ENCODE measurements around the gene PRM1. TPM values are rescaled to one million over a fixed set of nuclear protein-coding genes. Genes with fewer than 3 reads are reported as not detected.

The PRM1 gene
- total and polyA plus RNA-seq, 2 of the 8 experiments (the other 6 are each of a cell fraction or from before 2014, with no cell fraction given) = 0.54 to 0.82 TPM

GRCh38 chr16:11270602-11271162 lies 10.4 kb downstream of the PRM1 start:
- Histone ChIP-seq H3K9ac (replicated peaks in 1 of 4; ENCODE audit: extremely low read depth in 1 of 4, low read depth in 3 of 4, low read length in 3 of 4) (no peak overlapping the region), H3K79me1 (ENCODE audit: low read depth, low read length) (no peaks in the 10 kb centered on the region), H3K27ac (ENCODE audit: low read depth, low read length) (no peak overlapping the region), H3K79me2 (ENCODE audit: control insufficient read depth in 1 of 2, insufficient read depth in 2 of 2, low read length in 2 of 2) (no peaks in the 10 kb centered on the region), H3K4me3 (ENCODE audit: extremely low read depth in 1 of 4, insufficient read depth in 2 of 4, low read depth in 3 of 4, low read length in 4 of 4) (no peak overlapping the region), H4K91ac (replicated peaks; ENCODE audit: insufficient read length, low read length) (no peak overlapping the region), H3K18ac (ENCODE audit: extremely low read depth, low read length) (no peak overlapping the region), H3K4ac (replicated peaks; ENCODE audit: insufficient read length, low read depth, low read length) (no peak overlapping the region), H3K14ac (ENCODE audit: insufficient read length) (no peak overlapping the region), H2BK120ac (replicated peaks; ENCODE audit: low read depth, low read length) (no peak overlapping the region), H3K23me2 (ENCODE audit: low read depth, low read length) (no peaks in the 10 kb centered on the region; the same call in 1 of the 2 replicates), H3K9me3 (ENCODE audit: insufficient read depth in 2 of 2, low read depth in 1 of 2, low read length in 1 of 2) (no peaks in the 10 kb centered on the region), H4K20me1 (replicated peaks in 1 of 2; ENCODE audit: control insufficient read depth in 1 of 2, insufficient read depth in 2 of 2, low read length in 2 of 2) (no peaks in the 10 kb centered on the region), H3K27me3 (replicated peaks in 1 of 4; ENCODE audit: control insufficient read depth in 3 of 4, extremely low read depth in 1 of 4, insufficient read depth in 3 of 4, low read length in 3 of 4) (no peaks in the 10 kb centered on the region), H2AK5ac (ENCODE audit: low read depth, low read length) (no peak overlapping the region), H4K8ac (ENCODE audit: extremely low read depth, insufficient read depth, low read length) (no peak overlapping the region), H3K36me3 (ENCODE audit: control insufficient read depth in 2 of 4, insufficient read depth in 4 of 4, low read length in 3 of 4) (no peaks in the 10 kb centered on the region), H3K4me1 (replicated peaks in 1 of 4; ENCODE audit: control insufficient read depth in 3 of 4, insufficient read depth in 4 of 4, low read length in 3 of 4) (peaks cover 0 to 3% (median 0%) of the 10 kb centered on the region in 4 experiments; a peak in 2 of 7 replicates), H2BK15ac (ENCODE audit: low read length) (no peak overlapping the region), H2BK20ac (ENCODE audit: low read length) (no peak overlapping the region), H3K4me2 (ENCODE audit: insufficient read depth in 1 of 2, low read depth in 2 of 2, low read length in 2 of 2) (no peak overlapping the region), H3K23ac (ENCODE audit: insufficient read length) (no peak overlapping the region), H4K5ac (ENCODE audit: insufficient read length, low read depth, low read length) (no peak overlapping the region), H2AFZ (ENCODE audit: low read length) (no peak overlapping the region), H2BK5ac (ENCODE audit: low read depth, low read length) (no peak overlapping the region), H3K56ac (replicated peaks; ENCODE audit: insufficient read length, low read depth, low read length) (no peak overlapping the region), H2BK12ac (ENCODE audit: low read depth, low read length) (0 out of 2 replicates have a peak overlapping the region, but pooled peaks have one; percentile 23)
- no peak for DNase-seq (ENCODE audit: low read depth in 1 of 2, low spot score in 2 of 2)
- POLR2A ChIA-PET (ENCODE audit: partially characterized antibody) = interaction anchor here (0.6 to 0.7 kb wide), 2 partner anchors 50 to 54 kb away, joined by 3 read pairs; no protein-coding TSS in a partner anchor
- 87% methylated on average over 2 of the region's 2 CpGs; no CpG with 5 or more reads in 1 of the 2 experiments for WGBS, 2 experiments (ENCODE audit: extremely low coverage in 1 of 2, insufficient coverage in 1 of 2, insufficient read length in 1 of 2, insufficient replicate concordance in 2 of 2, low coverage in 1 of 2, low lambda C conversion rate in 2 of 2, missing lambda C conversion rate in 1 of 2)
- CTCF ChIA-PET (ENCODE audit: partially characterized antibody) = interaction anchor here (0.6 to 8.1 kb wide), 8 partner anchors 13 to 835 kb away, joined by 3 to 79 read pairs (median 3); partner anchors contain the start of gene SOCS1
- FAIRE-seq = no peak
- TF ChIP-seq CHD1 (IDR thresholded peaks at IDR 0.05; ENCODE audit: low read depth, low read length) (no peak), NRF1 (IDR thresholded peaks at IDR 0.05; ENCODE audit: low read depth, low read length) (no peak), CREB1 (IDR thresholded peaks at IDR 0.05) (no peak), SRF (IDR thresholded peaks at IDR 0.05; ENCODE audit: low read depth, low read length) (no peak), TAF1 (IDR thresholded peaks at IDR 0.05; ENCODE audit: low read depth, low read length) (no peak), ASH2L (IDR thresholded peaks at IDR 0.05; ENCODE audit: low read length) (no peak), RAD21 (IDR thresholded peaks at IDR 0.05 in 1 of 2, conservative IDR thresholded peaks at IDR 0.05 in 1 of 2; ENCODE audit: low read depth in 2 of 2, low read length in 2 of 2) (no peak), SP4 (IDR thresholded peaks at IDR 0.05; ENCODE audit: low read length) (no peak), BACH1 (IDR thresholded peaks at IDR 0.05; ENCODE audit: low read length) (no peak), POU5F1 (IDR thresholded peaks at IDR 0.05; ENCODE audit: low read depth, low read length) (no peak), MAFK (IDR thresholded peaks at IDR 0.05; ENCODE audit: low read depth, low read length) (no peak), EP300 (IDR thresholded peaks at IDR 0.05; ENCODE audit: borderline replicate concordance in 1 of 2, low read depth in 2 of 2, low read length in 2 of 2) (no peak), NANOG (IDR thresholded peaks at IDR 0.05; ENCODE audit: insufficient read depth, low read depth, low read length, poor library complexity, severe bottlenecking) (no peak), BRCA1 (IDR thresholded peaks at IDR 0.05; ENCODE audit: low read depth, low read length) (no peak), SIX5 (IDR thresholded peaks at IDR 0.05; ENCODE audit: low read depth, low read length) (no peak)

All from H1 (cell line).